RWPE2 (cell line): ENCODE results near the gene AOC1.
"Not testable (repeated sequence)": the region's sequence is repeated elsewhere in the genome, so short reads cannot be mapped to it uniquely, and the experiment has no call there.

Experiments used
- ATAC-seq: fragments of 200-7000 bp; cut with Tn5 transposase; 3 replicates; pipeline ENCODE4 v1.9.1; 2021; ENCODE audit warnings: low read depth
- DNase-seq: peaks from one replicate; pipeline ENCODE4 v3.0.0-alpha.2; 2020; ENCODE audit warnings: low spot score
- H3K27ac ChIP-seq: fragments of 450-650 bp; 2 replicates; pipeline ENCODE4 v1.5.1; 2017; ENCODE audit warnings: mild to moderate bottlenecking; ENCODE audit not compliant: poor library complexity, severe bottlenecking
- H3K27me3 ChIP-seq: fragments of 250-450 bp; sonication (Bioruptor Pico); 2 replicates; pipeline ENCODE4 v1.5.1; 2021; ENCODE audit warnings: mild to moderate bottlenecking, moderate library complexity; ENCODE audit not compliant: insufficient read depth, poor library complexity, severe bottlenecking
- H3K36me3 ChIP-seq: fragments of 250-450 bp; sonication (Bioruptor Pico); 2 replicates; pipeline ENCODE4 v1.5.1; 2020; ENCODE audit warnings: low read depth, mild to moderate bottlenecking, moderate library complexity
- H3K4me1 ChIP-seq: fragments of 250-450 bp; sonication (Bioruptor Pico); 2 replicates; pipeline ENCODE4 v1.5.1; 2021; ENCODE audit warnings: mild to moderate bottlenecking, moderate library complexity; ENCODE audit not compliant: insufficient read depth, poor library complexity, severe bottlenecking
- H3K4me3 ChIP-seq: fragments of 250-450 bp; sonication (Bioruptor Pico); 2 replicates; pipeline ENCODE4 v1.5.1; 2021; ENCODE audit warnings: mild to moderate bottlenecking, moderate library complexity; ENCODE audit not compliant: severe bottlenecking
- H3K9me3 ChIP-seq: fragments of 250-450 bp; sonication (Bioruptor Pico); 2 replicates; pipeline ENCODE4 v1.5.1; 2021; ENCODE audit warnings: mild to moderate bottlenecking, moderate library complexity; ENCODE audit not compliant: severe bottlenecking
- TF ChIP-seq, protein P1 (sequence below): fragments of 450-650 bp; IDR thresholded peaks from one replicate; pipeline ENCODE4 v1.5.1; 2017; ENCODE audit warnings: mild to moderate bottlenecking, moderate library complexity; ENCODE audit not compliant: poor library complexity, severe bottlenecking

The AOC1 gene

DNA sequence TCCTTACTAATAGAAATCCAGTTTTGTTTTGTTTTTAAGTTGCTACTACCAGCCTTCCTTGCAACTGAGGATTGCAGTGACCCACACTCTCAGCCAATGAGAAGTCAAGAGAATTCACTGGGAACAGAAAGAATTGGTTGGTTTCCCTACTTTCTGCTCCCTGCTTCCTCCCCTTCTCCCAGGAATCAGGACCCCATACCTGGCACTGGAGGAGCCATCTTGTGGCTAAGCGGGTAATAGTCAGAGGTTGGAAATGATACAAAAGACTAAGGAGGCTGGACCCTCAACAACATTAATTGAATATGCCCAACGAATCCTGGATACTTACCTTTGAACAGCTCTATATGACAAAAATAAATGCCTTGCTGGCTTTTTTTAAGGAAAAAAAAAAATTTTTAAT is 45.5 kb upstream of the AOC1 start:
- H3K27me3 ChIP-seq, result peaks cover 18% of the 10 kb centered on the region
- H3K4me1 ChIP-seq, result no peaks in the 10 kb centered on the region
- no peak for ATAC-seq
- TF ChIP-seq, protein P1, sequence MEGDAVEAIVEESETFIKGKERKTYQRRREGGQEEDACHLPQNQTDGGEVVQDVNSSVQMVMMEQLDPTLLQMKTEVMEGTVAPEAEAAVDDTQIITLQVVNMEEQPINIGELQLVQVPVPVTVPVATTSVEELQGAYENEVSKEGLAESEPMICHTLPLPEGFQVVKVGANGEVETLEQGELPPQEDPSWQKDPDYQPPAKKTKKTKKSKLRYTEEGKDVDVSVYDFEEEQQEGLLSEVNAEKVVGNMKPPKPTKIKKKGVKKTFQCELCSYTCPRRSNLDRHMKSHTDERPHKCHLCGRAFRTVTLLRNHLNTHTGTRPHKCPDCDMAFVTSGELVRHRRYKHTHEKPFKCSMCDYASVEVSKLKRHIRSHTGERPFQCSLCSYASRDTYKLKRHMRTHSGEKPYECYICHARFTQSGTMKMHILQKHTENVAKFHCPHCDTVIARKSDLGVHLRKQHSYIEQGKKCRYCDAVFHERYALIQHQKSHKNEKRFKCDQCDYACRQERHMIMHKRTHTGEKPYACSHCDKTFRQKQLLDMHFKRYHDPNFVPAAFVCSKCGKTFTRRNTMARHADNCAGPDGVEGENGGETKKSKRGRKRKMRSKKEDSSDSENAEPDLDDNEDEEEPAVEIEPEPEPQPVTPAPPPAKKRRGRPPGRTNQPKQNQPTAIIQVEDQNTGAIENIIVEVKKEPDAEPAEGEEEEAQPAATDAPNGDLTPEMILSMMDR, result no peak
- H3K27ac ChIP-seq, result no peak overlapping the region
- H3K9me3 ChIP-seq, result peaks cover 2% of the 10 kb centered on the region
- H3K4me3 ChIP-seq, result no peak overlapping the region
- H3K36me3 ChIP-seq, result no peaks in the 10 kb centered on the region
- DNase-seq, result no peak

DNA sequence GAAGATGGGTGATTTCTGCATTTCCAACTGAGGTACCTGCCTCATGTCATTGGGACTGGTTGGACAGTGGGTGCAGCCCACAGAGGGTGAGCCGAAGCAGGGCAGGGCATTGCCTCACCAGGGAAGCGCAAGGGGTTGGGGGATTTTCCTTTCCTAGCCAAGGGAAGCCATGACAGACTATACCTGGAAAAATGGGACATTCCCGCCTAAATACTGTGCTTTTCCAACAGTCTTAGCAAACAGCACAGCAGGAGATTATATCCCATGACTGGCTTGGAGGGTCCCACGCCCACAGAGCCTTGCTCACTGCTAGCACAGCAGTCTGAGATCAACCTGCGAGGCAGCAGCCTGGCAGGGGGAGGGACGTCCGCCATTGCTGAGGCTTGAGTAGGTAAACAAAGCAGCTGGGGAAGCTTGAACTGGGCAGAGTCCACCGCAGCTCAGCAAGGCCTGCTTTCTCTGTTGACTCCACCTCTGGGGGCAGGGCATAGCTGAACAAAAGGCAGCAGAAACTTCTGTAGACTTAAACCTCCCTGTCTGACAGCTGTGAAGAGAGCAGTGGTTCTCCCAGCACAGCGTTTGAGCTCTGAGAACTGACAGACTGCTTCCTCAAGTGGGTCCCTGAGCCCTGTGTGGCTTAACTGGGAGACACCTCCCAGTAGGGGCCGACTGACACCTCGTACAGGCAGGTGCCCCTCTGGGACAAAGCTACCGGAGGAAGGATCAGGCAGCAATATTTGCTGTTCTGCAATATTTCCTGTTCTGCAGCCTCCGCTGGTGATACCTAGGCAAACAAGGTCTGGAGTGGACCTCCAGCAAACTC is 44.5 kb upstream of the AOC1 start:
- not testable (repeated sequence) for H3K27ac ChIP-seq, H3K4me1 ChIP-seq, H3K27me3 ChIP-seq, H3K4me3 ChIP-seq, H3K36me3 ChIP-seq, ATAC-seq, DNase-seq, H3K9me3 ChIP-seq

DNA sequence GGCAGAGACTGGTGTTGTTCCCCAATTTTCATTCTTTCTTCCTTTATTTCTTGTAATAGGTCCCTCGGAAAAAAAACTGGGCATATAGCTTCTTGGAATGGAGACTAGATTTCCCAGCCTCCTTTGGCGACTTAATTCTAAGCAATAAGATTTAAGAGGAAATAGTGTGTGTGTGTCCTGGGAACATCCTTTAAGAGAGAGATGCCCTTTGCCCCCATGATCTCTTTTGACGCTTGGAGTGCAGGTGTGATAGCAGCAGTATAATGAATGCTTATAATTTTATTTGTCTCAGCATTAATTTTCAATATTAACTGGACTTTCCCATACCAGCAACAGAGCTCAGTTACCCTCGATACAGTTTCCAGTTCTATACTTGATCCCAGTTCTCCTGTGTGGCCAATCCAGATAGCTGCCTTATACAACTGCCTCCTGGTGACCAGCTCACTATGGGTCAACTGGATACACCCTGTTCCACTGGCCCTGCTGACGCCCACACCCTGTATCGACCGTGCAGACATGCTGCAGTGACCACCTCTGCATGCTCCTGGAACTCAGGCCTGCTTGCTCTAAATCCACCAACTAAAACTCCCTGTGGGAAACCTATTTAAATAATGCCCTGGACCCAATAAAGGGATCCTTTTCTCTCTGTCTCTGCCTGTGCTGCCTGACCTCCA is 37.9 kb upstream of the AOC1 start:
- H3K4me3 ChIP-seq, result no peak overlapping the region

DNA sequence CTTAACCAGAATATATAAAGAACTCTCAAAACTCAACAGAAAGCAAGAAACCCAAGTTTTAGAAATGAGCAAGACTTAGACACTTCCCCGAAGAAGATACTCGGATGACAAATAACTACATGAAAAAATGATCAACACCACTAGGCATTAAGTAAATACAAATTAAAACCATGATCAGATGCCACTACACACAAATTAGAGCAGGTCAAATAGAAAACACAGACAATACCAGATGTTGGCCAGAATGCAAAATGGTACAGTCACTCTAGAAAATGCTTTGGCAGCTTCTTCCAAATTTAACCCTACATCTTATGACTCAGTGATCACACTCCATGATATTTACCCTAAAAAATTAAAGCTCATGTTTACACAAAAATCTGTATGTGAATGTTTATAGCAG is 33.3 kb upstream of the AOC1 start:
- DNase-seq (no peak), ATAC-seq (no peak)
- H3K36me3 ChIP-seq, result no peaks in the 10 kb centered on the region
- no peaks in the 10 kb centered on the region for H3K4me1 ChIP-seq
- H3K27ac ChIP-seq, result no peak overlapping the region
- TF ChIP-seq, protein P1, result no peak
- peaks cover 3% of the 10 kb centered on the region for H3K27me3 ChIP-seq
- H3K4me3 ChIP-seq, result no peak overlapping the region
- peaks cover 2% of the 10 kb centered on the region for H3K9me3 ChIP-seq

More for the DNA sequence above, 37.9 kb upstream of the AOC1 start:
- TF ChIP-seq, protein P1, result no peak
- Histone ChIP-seq H3K9me3 (peaks cover 2% of the 10 kb centered on the region), H3K27me3 (peaks cover under 1% of the 10 kb centered on the region), H3K36me3 (no peaks in the 10 kb centered on the region), H3K27ac (no peak overlapping the region), H3K4me1 (no peaks in the 10 kb centered on the region)
- DNase-seq (no peak), ATAC-seq (no peak)

DNA sequence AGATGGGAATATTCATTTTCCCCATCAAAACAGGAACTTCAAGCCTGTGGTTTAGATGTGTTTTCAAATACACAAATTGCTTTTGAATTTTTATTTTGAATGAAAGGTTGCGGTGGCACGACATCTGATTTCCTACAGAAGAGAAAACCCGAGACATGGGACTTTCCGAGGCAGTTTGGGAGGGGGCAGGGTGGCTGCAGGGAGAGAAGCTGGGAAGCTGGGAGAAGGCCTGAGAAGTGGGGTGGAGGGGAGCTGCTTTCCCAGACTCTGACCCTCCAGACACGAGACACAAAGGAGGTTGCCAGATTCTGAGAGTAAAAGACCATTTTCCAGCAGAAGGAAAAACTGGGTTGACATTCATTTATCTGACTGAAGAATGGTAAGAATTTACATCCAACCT is 32.2 kb upstream of the AOC1 start:
- DNase-seq (no peak), ATAC-seq (no peak)
- TF ChIP-seq, protein P1, result no peak
- H3K4me3 ChIP-seq, result no peak overlapping the region
- no peaks in the 10 kb centered on the region for H3K36me3 ChIP-seq
- peaks cover 2% of the 10 kb centered on the region for H3K9me3 ChIP-seq
- no peak overlapping the region for H3K27ac ChIP-seq
- H3K4me1 ChIP-seq, result no peaks in the 10 kb centered on the region
- peaks cover 3% of the 10 kb centered on the region for H3K27me3 ChIP-seq
